Measurements from ENCODE around the gene CCDC141. TPM values are rescaled to one million over a fixed set of nuclear protein-coding genes. Genes with fewer than 3 reads are reported as not detected.
A peak's percentile ranks its signal among the peaks of the same experiment; 100 is the strongest.
"Not testable (repeated sequence)": the region's sequence is repeated elsewhere in the genome, so short reads cannot be mapped to it uniquely, and the experiment has no call there.

Gene CCDC141
- total RNA-seq, 2 donors from 2014 or later = 118 to 142 TPM

- no peak overlapping the region for H3K27ac ChIP-seq (ENCODE audit: low read depth, low read length)
- H3K36me3 ChIP-seq (ENCODE audit: control insufficient read depth, insufficient read depth, low read length) = peaks cover 3% of the 10 kb centered on the region
- WGBS, 2 experiments (ENCODE audit: insufficient coverage in 1 of 2, insufficient read length in 1 of 2) = 96 to 100% methylated on average over 1 of the region's 1 CpG
- no peak overlapping the region for H3K4me3 ChIP-seq (ENCODE audit: low read length)
- DNase-seq = no peak
- H3K4me1 ChIP-seq (ENCODE audit: control insufficient read depth, insufficient read depth, low read length) = no peaks in the 10 kb centered on the region
- Mint-ChIP-seq H3K4me3 (no peak overlapping the region), H3K27me3 (ENCODE audit: insufficient read depth) (no peaks in the 10 kb centered on the region), H3K9me3 (peaks cover 25% of the 10 kb centered on the region), H3K27ac (no peak overlapping the region), H3K36me3 (ENCODE audit: low read depth) (no peaks in the 10 kb centered on the region), H3K4me1 (peaks cover 2% of the 10 kb centered on the region)
- TF ChIP-seq CTCF (conservative IDR thresholded peaks at IDR 0.05) = no peak
- H3K9ac ChIP-seq (ENCODE audit: extremely low read depth, low read length, poor library complexity, severe bottlenecking) = no peak overlapping the region
- peaks cover 20% of the 10 kb centered on the region for H3K9me3 ChIP-seq (ENCODE audit: control insufficient read depth, low read length)
- H3K27me3 ChIP-seq (ENCODE audit: control insufficient read depth, insufficient read depth, low read length, poor library complexity, severe bottlenecking) = no peaks in the 10 kb centered on the region
These were observed 47.2 kb upstream of the CCDC141 start for GRCh38 chr2:179097131-179097530.

GRCh38 chr2:179096090-179096489 lies 46.2 kb upstream of the CCDC141 start:
- DNase-seq = peak; percentile 57
- WGBS, 2 experiments (ENCODE audit: insufficient coverage in 1 of 2, insufficient read length in 1 of 2) = 89% methylated on average over 1 to 3 of the region's 3 CpGs
- Mint-ChIP-seq H3K9me3 (peaks cover 32% of the 10 kb centered on the region), H3K27me3 (ENCODE audit: insufficient read depth) (no peaks in the 10 kb centered on the region), H3K36me3 (ENCODE audit: low read depth) (no peaks in the 10 kb centered on the region), H3K27ac (no peak overlapping the region), H3K4me1 (peaks cover 2% of the 10 kb centered on the region), H3K4me3 (no peak overlapping the region)
- Histone ChIP-seq H3K36me3 (ENCODE audit: control insufficient read depth, insufficient read depth, low read length) (no peaks in the 10 kb centered on the region), H3K4me3 (ENCODE audit: low read length) (no peak overlapping the region), H3K9ac (ENCODE audit: extremely low read depth, low read length, poor library complexity, severe bottlenecking) (no peak overlapping the region), H3K4me1 (ENCODE audit: control insufficient read depth, insufficient read depth, low read length) (no peaks in the 10 kb centered on the region), H3K27ac (ENCODE audit: low read depth, low read length) (no peak overlapping the region), H3K9me3 (ENCODE audit: control insufficient read depth, low read length) (peaks cover 20% of the 10 kb centered on the region), H3K27me3 (ENCODE audit: control insufficient read depth, insufficient read depth, low read length, poor library complexity, severe bottlenecking) (no peaks in the 10 kb centered on the region)
- TF ChIP-seq CTCF (conservative IDR thresholded peaks at IDR 0.05) = no peak

GRCh38 chr2:179092912-179093311 lies 43.0 kb upstream of the CCDC141 start:
- peaks cover 20% of the 10 kb centered on the region for H3K9me3 ChIP-seq (ENCODE audit: control insufficient read depth, low read length)
- H3K4me3 ChIP-seq (ENCODE audit: low read length) = peak overlapping the region; percentile 35
- not testable (repeated sequence) for H3K36me3 Mint-ChIP-seq (ENCODE audit: low read depth); H3K4me3 Mint-ChIP-seq; H3K27ac ChIP-seq (ENCODE audit: low read depth, low read length); H3K9ac ChIP-seq (ENCODE audit: extremely low read depth, low read length, poor library complexity, severe bottlenecking); H3K27me3 ChIP-seq (ENCODE audit: control insufficient read depth, insufficient read depth, low read length, poor library complexity, severe bottlenecking); H3K27ac Mint-ChIP-seq; DNase-seq; H3K36me3 ChIP-seq (ENCODE audit: control insufficient read depth, insufficient read depth, low read length); H3K4me1 ChIP-seq (ENCODE audit: control insufficient read depth, insufficient read depth, low read length); H3K27me3 Mint-ChIP-seq (ENCODE audit: insufficient read depth); H3K4me1 Mint-ChIP-seq
- 94 to 95% methylated on average over 4 of the region's 4 CpGs for WGBS, 2 experiments (ENCODE audit: insufficient coverage in 1 of 2, insufficient read length in 1 of 2)
- H3K9me3 Mint-ChIP-seq = peaks cover 37% of the 10 kb centered on the region

DNA sequence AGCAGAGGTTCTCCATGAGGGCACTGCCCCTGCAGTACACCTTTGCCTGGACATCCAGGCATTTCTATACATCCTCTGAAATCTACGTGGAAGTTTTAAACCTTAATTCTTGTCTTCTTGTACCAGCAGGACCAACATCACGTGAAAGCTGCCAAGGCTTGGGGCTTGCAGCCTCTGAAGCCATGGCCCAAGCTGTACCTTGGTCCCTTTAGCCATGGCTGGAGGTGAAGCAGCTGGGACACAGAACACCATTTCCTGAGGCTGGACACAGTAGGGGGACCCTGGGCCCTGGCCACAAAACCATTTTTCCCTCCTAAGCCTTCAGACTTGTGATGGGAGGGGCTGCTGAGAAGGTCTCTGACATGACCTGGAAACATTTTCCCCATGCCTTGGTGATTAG lies 32.8 kb upstream of the CCDC141 start:
- H3K27ac ChIP-seq (ENCODE audit: low read depth, low read length) = no peak overlapping the region
- no peaks in the 10 kb centered on the region for H3K36me3 ChIP-seq (ENCODE audit: control insufficient read depth, insufficient read depth, low read length)
- peaks cover 5% of the 10 kb centered on the region for H3K4me1 Mint-ChIP-seq
- peaks cover 4% of the 10 kb centered on the region for H3K36me3 Mint-ChIP-seq (ENCODE audit: low read depth)
- H3K27ac Mint-ChIP-seq = no peak overlapping the region
- H3K27me3 Mint-ChIP-seq (ENCODE audit: insufficient read depth) = no peaks in the 10 kb centered on the region
- no peak for TF ChIP-seq CTCF (conservative IDR thresholded peaks at IDR 0.05)
- H3K4me3 Mint-ChIP-seq = no peak overlapping the region
- no peaks in the 10 kb centered on the region for H3K4me1 ChIP-seq (ENCODE audit: control insufficient read depth, insufficient read depth, low read length)
- WGBS, 2 experiments (ENCODE audit: insufficient coverage in 1 of 2, insufficient read length in 1 of 2) = 84 to 95% methylated on average over 2 of the region's 2 CpGs
- H3K27me3 ChIP-seq (ENCODE audit: control insufficient read depth, insufficient read depth, low read length, poor library complexity, severe bottlenecking) = no peaks in the 10 kb centered on the region
- no peak overlapping the region for H3K9ac ChIP-seq (ENCODE audit: extremely low read depth, low read length, poor library complexity, severe bottlenecking)
- H3K9me3 Mint-ChIP-seq = peaks cover 42% of the 10 kb centered on the region
- no peak overlapping the region for H3K4me3 ChIP-seq (ENCODE audit: low read length)
- DNase-seq = no peak
- peaks cover 11% of the 10 kb centered on the region for H3K9me3 ChIP-seq (ENCODE audit: control insufficient read depth, low read length)
